DOHH2 (cell line): ENCODE measurements around the gene EXOC6B.

ENCODE experiments used
- EZH2phosphoT487 ChIP-seq: fragments of 200-600 bp; sonication (generic); IDR thresholded peaks from 2 replicates; pipeline ENCODE4 v1.6.1; 2017; ENCODE audit warnings: borderline replicate concordance, mild to moderate bottlenecking, antibody characterized with exemption, low read length, moderate library complexity, mixed read lengths
- TF ChIP-seq, protein P1 (sequence below): fragments of 200-600 bp; sonication (generic); IDR thresholded peaks from one replicate; pipeline ENCODE4 v1.5.1; 2014; ENCODE audit warnings: antibody characterized with exemption, mild to moderate bottlenecking, low read depth, low read length; ENCODE audit not compliant: poor library complexity, severe bottlenecking

DNA sequence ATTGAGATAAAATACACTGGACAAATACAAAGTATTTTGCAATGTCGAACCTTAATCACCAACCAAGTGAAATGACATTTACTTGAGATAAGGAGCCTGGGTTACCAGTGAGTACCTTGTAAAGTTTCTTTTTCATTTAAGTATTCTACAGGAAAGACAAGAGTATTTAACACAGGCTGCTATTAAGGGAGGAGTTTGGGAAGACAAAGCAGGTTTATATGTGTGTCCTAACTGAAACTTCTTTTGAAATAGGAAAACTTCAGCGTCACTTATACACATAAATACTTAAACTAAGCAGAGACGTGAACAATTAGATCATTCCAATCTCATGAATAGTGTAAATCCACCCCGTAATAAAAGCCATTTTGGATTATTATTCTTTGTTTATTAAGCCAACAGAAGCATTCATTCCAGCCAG lies 551.4 kb downstream of the EXOC6B start:
- TF ChIP-seq, protein P1, sequence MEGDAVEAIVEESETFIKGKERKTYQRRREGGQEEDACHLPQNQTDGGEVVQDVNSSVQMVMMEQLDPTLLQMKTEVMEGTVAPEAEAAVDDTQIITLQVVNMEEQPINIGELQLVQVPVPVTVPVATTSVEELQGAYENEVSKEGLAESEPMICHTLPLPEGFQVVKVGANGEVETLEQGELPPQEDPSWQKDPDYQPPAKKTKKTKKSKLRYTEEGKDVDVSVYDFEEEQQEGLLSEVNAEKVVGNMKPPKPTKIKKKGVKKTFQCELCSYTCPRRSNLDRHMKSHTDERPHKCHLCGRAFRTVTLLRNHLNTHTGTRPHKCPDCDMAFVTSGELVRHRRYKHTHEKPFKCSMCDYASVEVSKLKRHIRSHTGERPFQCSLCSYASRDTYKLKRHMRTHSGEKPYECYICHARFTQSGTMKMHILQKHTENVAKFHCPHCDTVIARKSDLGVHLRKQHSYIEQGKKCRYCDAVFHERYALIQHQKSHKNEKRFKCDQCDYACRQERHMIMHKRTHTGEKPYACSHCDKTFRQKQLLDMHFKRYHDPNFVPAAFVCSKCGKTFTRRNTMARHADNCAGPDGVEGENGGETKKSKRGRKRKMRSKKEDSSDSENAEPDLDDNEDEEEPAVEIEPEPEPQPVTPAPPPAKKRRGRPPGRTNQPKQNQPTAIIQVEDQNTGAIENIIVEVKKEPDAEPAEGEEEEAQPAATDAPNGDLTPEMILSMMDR = no peak
- TF ChIP-seq EZH2phosphoT487 = no peak
